DOHH2 (cell line): Measurements from ENCODE around the gene CARMIL1.

Experiments
- H3F3A ChIP-seq: fragments of 200-600 bp; sonication (generic), shearing (Covaris generic); 2 replicates; pipeline ENCODE4 v1.6.0; 2016; ENCODE audit warnings: antibody characterized with exemption, mild to moderate bottlenecking; ENCODE audit not compliant: control insufficient read depth, insufficient read depth
- H3K27ac ChIP-seq: fragments of 200-600 bp; sonication (generic); 2 replicates; pipeline ENCODE4 v1.5.1; 2014; ENCODE audit warnings: low read depth, mild to moderate bottlenecking, low read length, moderate library complexity
- H3K27me3 ChIP-seq: fragments of 200-600 bp; sonication (generic); 2 replicates; pipeline ENCODE4 v1.6.1; 2014; ENCODE audit warnings: mild to moderate bottlenecking, low read length, mixed read lengths; ENCODE audit not compliant: control insufficient read depth
- H3K36me3 ChIP-seq: fragments of 200-600 bp; sonication (generic); 2 replicates; pipeline ENCODE4 v1.6.1; 2014; ENCODE audit warnings: mild to moderate bottlenecking, low read length, moderate library complexity, mixed read lengths; ENCODE audit not compliant: control insufficient read depth
- H3K4me1 ChIP-seq: fragments of 200-600 bp; sonication (generic); 2 replicates; pipeline ENCODE4 v1.6.1; 2014; ENCODE audit warnings: mild to moderate bottlenecking, low read length, mixed read lengths; ENCODE audit not compliant: control insufficient read depth
- H3K4me2 ChIP-seq: fragments of 200-600 bp; sonication (generic); 2 replicates; pipeline ENCODE4 v1.6.0; 2014; ENCODE audit warnings: mild to moderate bottlenecking, low read length, moderate library complexity
- H3K4me3 ChIP-seq: fragments of 200-600 bp; sonication (generic); 2 replicates; pipeline ENCODE4 v1.5.1; 2014; ENCODE audit warnings: mild to moderate bottlenecking, low read length, mixed read lengths
- H3K79me2 ChIP-seq: fragments of 200-600 bp; sonication (generic); 2 replicates; pipeline ENCODE4 v1.6.1; 2014; ENCODE audit warnings: mild to moderate bottlenecking, low read length, mixed read lengths; ENCODE audit not compliant: control insufficient read depth
- H3K9me2 ChIP-seq: fragments of 200-600 bp; sonication (generic); replicated peaks from 2 replicates; pipeline ENCODE4 v1.6.1; 2014; ENCODE audit warnings: mild to moderate bottlenecking, low read length, mixed read lengths; ENCODE audit not compliant: control insufficient read depth
- H3K9me3 ChIP-seq: fragments of 200-600 bp; sonication (generic); 2 replicates; pipeline ENCODE4 v1.6.1; 2014; ENCODE audit warnings: antibody characterized with exemption, low read length, mixed read lengths; ENCODE audit not compliant: control insufficient read depth, insufficient read depth
- H4K20me1 ChIP-seq: fragments of 200-600 bp; sonication (generic); 2 replicates; pipeline ENCODE4 v1.6.0; 2014; ENCODE audit warnings: low read depth, mild to moderate bottlenecking, antibody characterized with exemption, low read length, moderate library complexity; ENCODE audit not compliant: control insufficient read depth, insufficient read depth
- CTCF ChIP-seq: fragments of 200-600 bp; sonication (generic); IDR thresholded peaks from one replicate; pipeline ENCODE4 v1.5.1; 2014; ENCODE audit warnings: antibody characterized with exemption, mild to moderate bottlenecking, low read depth, low read length; ENCODE audit not compliant: poor library complexity, severe bottlenecking
- EZH2phosphoT487 ChIP-seq: fragments of 200-600 bp; sonication (generic); IDR thresholded peaks from 2 replicates; pipeline ENCODE4 v1.6.1; 2017; ENCODE audit warnings: borderline replicate concordance, mild to moderate bottlenecking, antibody characterized with exemption, low read length, moderate library complexity, mixed read lengths

Gene CARMIL1

GRCh38 chr6:25350573-25350972 is 71.4 kb downstream of the CARMIL1 start:
- H4K20me1 ChIP-seq: no peaks in the 10 kb centered on the region
- H3K4me3 ChIP-seq: no peak overlapping the region
- no peaks in the 10 kb centered on the region for H3K36me3 ChIP-seq
- H3F3A ChIP-seq: no peaks in the 10 kb centered on the region
- no peak overlapping the region for H3K27ac ChIP-seq
- peaks cover 28% of the 10 kb centered on the region for H3K79me2 ChIP-seq
- no peaks in the 10 kb centered on the region for H3K9me3 ChIP-seq
- no peak for TF ChIP-seq EZH2phosphoT487
- H3K4me2 ChIP-seq: no peak overlapping the region
- no peaks in the 10 kb centered on the region for H3K27me3 ChIP-seq
- peaks cover 16% of the 10 kb centered on the region for H3K4me1 ChIP-seq
- H3K9me2 ChIP-seq: no peaks in the 10 kb centered on the region

- no peaks in the 10 kb centered on the region for H4K20me1 ChIP-seq
- H3K4me2 ChIP-seq: no peak overlapping the region
- H3K4me3 ChIP-seq: no peak overlapping the region
- peaks cover 16% of the 10 kb centered on the region for H3K4me1 ChIP-seq
- H3K27ac ChIP-seq: no peak overlapping the region
- no peaks in the 10 kb centered on the region for H3K36me3 ChIP-seq
- no peak for TF ChIP-seq CTCF
- no peak for TF ChIP-seq EZH2phosphoT487
- no peaks in the 10 kb centered on the region for H3K9me3 ChIP-seq
- H3K27me3 ChIP-seq: no peaks in the 10 kb centered on the region
- H3F3A ChIP-seq: no peaks in the 10 kb centered on the region
- peaks cover 24% of the 10 kb centered on the region for H3K79me2 ChIP-seq
- no peaks in the 10 kb centered on the region for H3K9me2 ChIP-seq
Measured at GRCh38 chr6:25351485-25351884, 72.3 kb downstream of the CARMIL1 start.

GRCh38 chr6:25352285-25352684 is 73.1 kb downstream of the CARMIL1 start:
- H3K79me2 ChIP-seq: peaks cover 24% of the 10 kb centered on the region
- peaks cover 16% of the 10 kb centered on the region for H3K4me1 ChIP-seq
- no peaks in the 10 kb centered on the region for H4K20me1 ChIP-seq
- H3K9me2 ChIP-seq: no peaks in the 10 kb centered on the region
- no peak overlapping the region for H3K4me2 ChIP-seq
- no peak overlapping the region for H3K27ac ChIP-seq
- no peaks in the 10 kb centered on the region for H3K36me3 ChIP-seq
- no peak for TF ChIP-seq CTCF
- no peak for TF ChIP-seq EZH2phosphoT487
- H3K9me3 ChIP-seq: no peaks in the 10 kb centered on the region
- H3K4me3 ChIP-seq: no peak overlapping the region
- H3K27me3 ChIP-seq: no peaks in the 10 kb centered on the region
- no peaks in the 10 kb centered on the region for H3F3A ChIP-seq

- Histone ChIP-seq H3K4me3 (no peak overlapping the region), H3K4me2 (no peak overlapping the region), H3K27ac (no peak overlapping the region), H3F3A (no peaks in the 10 kb centered on the region), H3K36me3 (no peaks in the 10 kb centered on the region), H4K20me1 (no peaks in the 10 kb centered on the region), H3K79me2 (peaks cover 32% of the 10 kb centered on the region), H3K9me2 (no peaks in the 10 kb centered on the region), H3K27me3 (no peaks in the 10 kb centered on the region), H3K4me1 (peaks cover 18% of the 10 kb centered on the region), H3K9me3 (no peaks in the 10 kb centered on the region)
- TF ChIP-seq EZH2phosphoT487 (no peak), CTCF (no peak)
Measured at GRCh38 chr6:25354078-25354932, 75.1 kb downstream of the CARMIL1 start.
